Smooth muscle cell (in vitro differentiated cells): ENCODE data around the gene BCL7B. TPM values are rescaled to one million over a fixed set of nuclear protein-coding genes. Genes with fewer than 3 reads are reported as not detected.
"Not testable (repeated sequence)": the region's sequence is repeated elsewhere in the genome, so short reads cannot be mapped to it uniquely, and the experiment has no call there.

Experiments
- DNase-seq: peaks from one replicate; lab custom pipeline; 2025; ENCODE audit not compliant: unreplicated experiment; lab: John Stamatoyannopoulos, UW
- H2AFZ ChIP-seq: fragments of 200-600 bp; sonication (generic); 2 replicates; pipeline ENCODE4 v1.6.0; 2016; ENCODE audit warnings: antibody characterized with exemption, low read depth, mild to moderate bottlenecking
- H3F3A ChIP-seq: fragments of 200-600 bp; sonication (generic); 2 replicates; pipeline ENCODE4 v1.6.0; 2017; ENCODE audit warnings: antibody characterized with exemption, low read depth
- H3K27ac ChIP-seq: fragments of 200-600 bp; sonication (generic); 2 replicates; pipeline ENCODE4 v1.5.1; 2016; ENCODE audit warnings: low read depth, mild to moderate bottlenecking
- H3K27me3 ChIP-seq: fragments of 200-600 bp; sonication (generic); 2 replicates; pipeline ENCODE4 v1.6.1; 2016; ENCODE audit warnings: low read depth, mild to moderate bottlenecking
- H3K36me3 ChIP-seq: fragments of 200-600 bp; sonication (generic); 2 replicates; pipeline ENCODE4 v1.5.1; 2016; ENCODE audit warnings: low read depth
- H3K4me1 ChIP-seq: fragments of 200-600 bp; sonication (generic); 2 replicates; pipeline ENCODE4 v1.5.1; 2016; ENCODE audit warnings: low read depth
- H3K4me2 ChIP-seq: fragments of 200-600 bp; sonication (generic); 2 replicates; pipeline ENCODE4 v1.6.0; 2016; ENCODE audit warnings: mild to moderate bottlenecking
- H3K4me3 ChIP-seq: fragments of 200-600 bp; sonication (generic); 2 replicates; pipeline ENCODE4 v1.5.1; 2016; ENCODE audit warnings: mild to moderate bottlenecking
- H3K79me2 ChIP-seq: fragments of 200-600 bp; sonication (generic); 2 replicates; pipeline ENCODE4 v1.6.0; 2016; ENCODE audit warnings: low read depth, mild to moderate bottlenecking
- H3K9ac ChIP-seq: fragments of 200-600 bp; sonication (generic); 2 replicates; pipeline ENCODE4 v1.6.0; 2016; ENCODE audit warnings: low read depth
- H3K9me3 ChIP-seq: fragments of 200-600 bp; sonication (generic); replicated peaks from 2 replicates; pipeline ENCODE4 v1.5.1; 2016; ENCODE audit warnings: low read depth
- H4K20me1 ChIP-seq: fragments of 200-600 bp; sonication (generic); 2 replicates; pipeline ENCODE4 v1.6.0; 2016; ENCODE audit warnings: low read depth
- CTCF ChIP-seq: fragments of 200-600 bp; sonication (generic); IDR thresholded peaks from 2 replicates; pipeline ENCODE4 v1.5.1; 2017; ENCODE audit warnings: borderline replicate concordance, mild to moderate bottlenecking, antibody characterized with exemption; ENCODE audit not compliant: insufficient read depth, poor library complexity, severe bottlenecking
- WGBS: methylation state at CpG from one replicate; pipeline ENCODE4 v1.1.7; 2016; ENCODE audit warnings: low lambda C conversion rate; 5-methylcytosine and 5-hydroxymethylcytosine counted together
- polyA plus RNA-seq: library from polyadenylated mRNA; unstranded; fragments of >200 nt; fragmentation: Nextera tagmentation; extraction: Ambion mirVana; gene quantifications from 2 replicates; pipeline ENCODE4 v1.2.1, GENCODE V29; 2016
- total RNA-seq: library from RNA; depleted of rRNA; stranded (reverse); fragments of >200 nt; gene quantifications from 2 replicates; pipeline ENCODE4 v1.2.3, GENCODE V29; 2014

BCL7B gene
- total and polyA plus RNA-seq, 2 experiments from 2014 or later: 30.7 to 31.9 TPM

GRCh38 chr7:73533742-73534141 lies 23.7 kb downstream of the BCL7B start:
- 71% methylated on average over 9 of the region's 9 CpGs for WGBS
- H3K4me1 ChIP-seq: no peaks in the 10 kb centered on the region
- no peaks in the 10 kb centered on the region for H3K79me2 ChIP-seq
- H2AFZ ChIP-seq: no peak overlapping the region
- no peaks in the 10 kb centered on the region for H4K20me1 ChIP-seq
- TF ChIP-seq CTCF: no peak
- no peak overlapping the region for H3K27ac ChIP-seq
- no peak overlapping the region for H3K4me3 ChIP-seq
- no peak for DNase-seq
- H3K36me3 ChIP-seq: no peaks in the 10 kb centered on the region
- H3K4me2 ChIP-seq: no peak overlapping the region
- H3K9ac ChIP-seq: no peak overlapping the region
- H3K9me3 ChIP-seq: no peaks in the 10 kb centered on the region
- H3F3A ChIP-seq: no peaks in the 10 kb centered on the region
- no peaks in the 10 kb centered on the region for H3K27me3 ChIP-seq

- H3K9me3 ChIP-seq: no peaks in the 10 kb centered on the region
- no peaks in the 10 kb centered on the region for H3K27me3 ChIP-seq
- H3F3A ChIP-seq: no peaks in the 10 kb centered on the region
- DNase-seq: no peak
- no peaks in the 10 kb centered on the region for H3K4me1 ChIP-seq
- H3K36me3 ChIP-seq: no peaks in the 10 kb centered on the region
- WGBS: 97% methylated on average over 6 of the region's 6 CpGs
- H3K79me2 ChIP-seq: no peaks in the 10 kb centered on the region
- no peak overlapping the region for H3K9ac ChIP-seq
- no peak overlapping the region for H3K27ac ChIP-seq
- H3K4me3 ChIP-seq: no peak overlapping the region
- no peaks in the 10 kb centered on the region for H4K20me1 ChIP-seq
- no peak overlapping the region for H3K4me2 ChIP-seq
- TF ChIP-seq CTCF: no peak
- H2AFZ ChIP-seq: no peak overlapping the region
Measured at GRCh38 chr7:73532224-73532623, 25.3 kb downstream of the BCL7B start.

- no peak for TF ChIP-seq CTCF
- H4K20me1 ChIP-seq: no peaks in the 10 kb centered on the region
Measured at GRCh38 chr7:73530800-73531199, 26.7 kb downstream of the BCL7B start.

GRCh38 chr7:73526896-73527821 lies 30.3 kb downstream of the BCL7B start:
- Histone ChIP-seq H3K9ac (no peak overlapping the region), H3K4me3 (no peak overlapping the region), H3K27ac (no peak overlapping the region), H3K4me2 (no peak overlapping the region), H3K9me3 (no peaks in the 10 kb centered on the region), H3F3A (no peaks in the 10 kb centered on the region), H3K36me3 (no peaks in the 10 kb centered on the region), H4K20me1 (no peaks in the 10 kb centered on the region), H3K4me1 (no peaks in the 10 kb centered on the region), H2AFZ (no peak overlapping the region), H3K79me2 (no peaks in the 10 kb centered on the region), H3K27me3 (no peaks in the 10 kb centered on the region)
- WGBS: 75% methylated on average over 5 of the region's 8 CpGs
- no peak for TF ChIP-seq CTCF
- no peak for DNase-seq

More at GRCh38 chr7:73530800-73531199, 26.7 kb downstream of the BCL7B start:
- no peak overlapping the region for H2AFZ ChIP-seq
- WGBS: 96% methylated on average over 3 of the region's 3 CpGs
- no peaks in the 10 kb centered on the region for H3K27me3 ChIP-seq
- no peaks in the 10 kb centered on the region for H3K36me3 ChIP-seq
- no peaks in the 10 kb centered on the region for H3K4me1 ChIP-seq
- no peak overlapping the region for H3K27ac ChIP-seq
- no peaks in the 10 kb centered on the region for H3F3A ChIP-seq
- H3K9ac ChIP-seq: no peak overlapping the region
- DNase-seq: no peak
- H3K79me2 ChIP-seq: no peaks in the 10 kb centered on the region
- no peaks in the 10 kb centered on the region for H3K9me3 ChIP-seq
- H3K4me2 ChIP-seq: no peak overlapping the region
- no peak overlapping the region for H3K4me3 ChIP-seq

GRCh38 chr7:73526158-73526494 lies 31.4 kb downstream of the BCL7B start:
- not testable (repeated sequence) for H3F3A ChIP-seq, H3K4me2 ChIP-seq, H3K79me2 ChIP-seq, H3K9me3 ChIP-seq, H3K4me3 ChIP-seq, H3K4me1 ChIP-seq, H4K20me1 ChIP-seq, H3K9ac ChIP-seq, H3K27ac ChIP-seq, DNase-seq, H3K27me3 ChIP-seq, H3K36me3 ChIP-seq, H2AFZ ChIP-seq
- WGBS: 69% methylated on average over 1 of the region's 1 CpG
